ENCODE results near the gene TAF11L13.

DNA sequence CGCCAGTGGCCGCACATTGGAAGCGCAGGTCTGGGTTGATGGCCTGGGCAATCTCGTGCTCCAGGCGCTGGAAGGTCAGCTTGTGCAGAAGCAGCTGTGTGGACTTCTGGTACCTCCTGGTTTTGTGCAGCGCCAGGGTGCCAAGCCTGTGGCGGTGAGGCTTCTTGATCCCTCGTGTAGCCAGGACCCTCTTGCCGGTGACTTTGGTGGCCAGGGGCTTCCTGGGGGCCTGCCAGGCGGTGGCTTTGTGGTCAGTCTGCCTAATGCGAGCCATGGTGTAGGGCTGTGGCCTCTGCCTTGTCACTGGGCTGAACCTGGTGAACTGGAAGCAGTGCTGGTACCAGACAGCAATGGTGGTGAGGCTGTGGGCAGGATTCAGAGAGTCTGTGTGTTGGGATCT is 6.2 kb upstream of the TAF11L13 start:
- TF ChIP-seq, protein P1, sequence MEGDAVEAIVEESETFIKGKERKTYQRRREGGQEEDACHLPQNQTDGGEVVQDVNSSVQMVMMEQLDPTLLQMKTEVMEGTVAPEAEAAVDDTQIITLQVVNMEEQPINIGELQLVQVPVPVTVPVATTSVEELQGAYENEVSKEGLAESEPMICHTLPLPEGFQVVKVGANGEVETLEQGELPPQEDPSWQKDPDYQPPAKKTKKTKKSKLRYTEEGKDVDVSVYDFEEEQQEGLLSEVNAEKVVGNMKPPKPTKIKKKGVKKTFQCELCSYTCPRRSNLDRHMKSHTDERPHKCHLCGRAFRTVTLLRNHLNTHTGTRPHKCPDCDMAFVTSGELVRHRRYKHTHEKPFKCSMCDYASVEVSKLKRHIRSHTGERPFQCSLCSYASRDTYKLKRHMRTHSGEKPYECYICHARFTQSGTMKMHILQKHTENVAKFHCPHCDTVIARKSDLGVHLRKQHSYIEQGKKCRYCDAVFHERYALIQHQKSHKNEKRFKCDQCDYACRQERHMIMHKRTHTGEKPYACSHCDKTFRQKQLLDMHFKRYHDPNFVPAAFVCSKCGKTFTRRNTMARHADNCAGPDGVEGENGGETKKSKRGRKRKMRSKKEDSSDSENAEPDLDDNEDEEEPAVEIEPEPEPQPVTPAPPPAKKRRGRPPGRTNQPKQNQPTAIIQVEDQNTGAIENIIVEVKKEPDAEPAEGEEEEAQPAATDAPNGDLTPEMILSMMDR (IDR thresholded peaks at IDR 0.05), result no peak
- no peak for TF ChIP-seq POLR2A (IDR thresholded peaks at IDR 0.05)

Measured in sigmoid colon (tissue), 3 donors.